Colonic mucosa (tissue), 4 donors: ENCODE data around the gene WWOX. TPM values are rescaled to one million over a fixed set of nuclear protein-coding genes. Genes with fewer than 3 reads are reported as not detected.

ENCODE experiments used
- DNase-seq: peaks from one replicate; pipeline ENCODE4 v3.0.0-alpha.2; 2020
- H3K27ac ChIP-seq: fragments of 200-600 bp; one replicate; pipeline ENCODE4 v1.8.0; 2021
- H3K27me3 ChIP-seq: fragments of 200-600 bp; one replicate; pipeline ENCODE4 v1.8.0; 2021
- H3K36me3 ChIP-seq: fragments of 200-600 bp; one replicate; pipeline ENCODE4 v1.8.0; 2021
- H3K4me1 ChIP-seq: fragments of 200-600 bp; one replicate; pipeline ENCODE4 v1.8.0; 2021; ENCODE audit warnings: mild to moderate bottlenecking
- H3K4me3 ChIP-seq: fragments of 200-600 bp; one replicate; pipeline ENCODE4 v1.8.0; 2021
- H3K9ac ChIP-seq, 2 donors: one replicate each; pipeline ENCODE4 v1.7.0; 2013; ENCODE audit warnings: control low read depth in 2 of 2, low read depth in 2 of 2, low read length in 2 of 2
- H3K9me3 ChIP-seq: fragments of 200-600 bp; one replicate; pipeline ENCODE4 v1.8.0; 2021
- intact Hi-C: fragments of 100-400 bp; cut with DNase I; formaldehyde crosslinking; loops from one replicate; pipeline ENCODE4 v1.14.1; 2022
- total RNA-seq, 2 donors: library from RNA; stranded (reverse); fragmentation: NEBNext Ultra II Directional in 1 of 2; extraction: Animal tissue kit (Norgen Biotek cat#: 25700) in 1 of 2; gene quantifications; one replicate each; pipeline ENCODE4 v1.2.1, GENCODE V29; 2021
- TF ChIP-seq, protein P1 (sequence below): fragments of 200-600 bp; IDR thresholded peaks from one replicate; pipeline ENCODE4 v1.8.0; 2022; ENCODE audit warnings: antibody characterized with exemption, mild to moderate bottlenecking
- donor health status: healthy.
- donor health status: DM: no; HTN: no; CAD: no.
- donor health status: DM: no; HTN: no; CAD: no.

Gene WWOX
- total RNA-seq, 2 donors from 2014 or later: 7.2 to 11.0 TPM

DNA sequence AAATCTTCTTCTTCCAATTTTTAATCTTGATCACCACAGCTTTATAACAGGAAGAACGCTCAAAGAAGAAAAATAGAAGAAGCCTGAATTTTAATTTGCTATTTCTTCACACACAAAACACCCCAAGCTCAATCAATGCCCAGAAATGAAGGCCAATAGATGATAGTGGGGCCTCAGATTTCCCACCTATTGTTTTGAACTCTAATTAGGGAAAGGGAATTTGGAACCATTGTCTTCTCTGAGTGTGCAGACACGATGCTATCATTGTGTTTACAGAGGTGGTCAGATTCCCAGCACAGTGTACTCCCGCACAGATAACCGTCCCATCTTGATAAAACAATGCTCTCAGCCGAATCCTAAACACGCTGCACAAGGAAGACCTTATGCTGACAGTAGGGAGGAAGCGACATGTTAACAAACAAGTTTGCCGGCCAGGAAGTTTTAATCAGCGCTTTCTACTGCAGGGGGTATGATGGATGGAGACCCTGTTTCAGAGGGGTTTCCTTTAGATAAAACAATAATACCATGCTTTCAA is 816.4 kb downstream of the WWOX start:
- no peak for DNase-seq
- H3K27me3 ChIP-seq: no peaks in the 10 kb centered on the region
- TF ChIP-seq, protein P1, sequence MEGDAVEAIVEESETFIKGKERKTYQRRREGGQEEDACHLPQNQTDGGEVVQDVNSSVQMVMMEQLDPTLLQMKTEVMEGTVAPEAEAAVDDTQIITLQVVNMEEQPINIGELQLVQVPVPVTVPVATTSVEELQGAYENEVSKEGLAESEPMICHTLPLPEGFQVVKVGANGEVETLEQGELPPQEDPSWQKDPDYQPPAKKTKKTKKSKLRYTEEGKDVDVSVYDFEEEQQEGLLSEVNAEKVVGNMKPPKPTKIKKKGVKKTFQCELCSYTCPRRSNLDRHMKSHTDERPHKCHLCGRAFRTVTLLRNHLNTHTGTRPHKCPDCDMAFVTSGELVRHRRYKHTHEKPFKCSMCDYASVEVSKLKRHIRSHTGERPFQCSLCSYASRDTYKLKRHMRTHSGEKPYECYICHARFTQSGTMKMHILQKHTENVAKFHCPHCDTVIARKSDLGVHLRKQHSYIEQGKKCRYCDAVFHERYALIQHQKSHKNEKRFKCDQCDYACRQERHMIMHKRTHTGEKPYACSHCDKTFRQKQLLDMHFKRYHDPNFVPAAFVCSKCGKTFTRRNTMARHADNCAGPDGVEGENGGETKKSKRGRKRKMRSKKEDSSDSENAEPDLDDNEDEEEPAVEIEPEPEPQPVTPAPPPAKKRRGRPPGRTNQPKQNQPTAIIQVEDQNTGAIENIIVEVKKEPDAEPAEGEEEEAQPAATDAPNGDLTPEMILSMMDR: no peak
- H3K9ac ChIP-seq: no peak overlapping the region
- no peak overlapping the region for H3K4me3 ChIP-seq
- no peak overlapping the region for H3K27ac ChIP-seq
- H3K9me3 ChIP-seq: no peaks in the 10 kb centered on the region
- H3K4me1 ChIP-seq: no peaks in the 10 kb centered on the region
- no peaks in the 10 kb centered on the region for H3K36me3 ChIP-seq
- intact Hi-C loops: no loop called here

DNA sequence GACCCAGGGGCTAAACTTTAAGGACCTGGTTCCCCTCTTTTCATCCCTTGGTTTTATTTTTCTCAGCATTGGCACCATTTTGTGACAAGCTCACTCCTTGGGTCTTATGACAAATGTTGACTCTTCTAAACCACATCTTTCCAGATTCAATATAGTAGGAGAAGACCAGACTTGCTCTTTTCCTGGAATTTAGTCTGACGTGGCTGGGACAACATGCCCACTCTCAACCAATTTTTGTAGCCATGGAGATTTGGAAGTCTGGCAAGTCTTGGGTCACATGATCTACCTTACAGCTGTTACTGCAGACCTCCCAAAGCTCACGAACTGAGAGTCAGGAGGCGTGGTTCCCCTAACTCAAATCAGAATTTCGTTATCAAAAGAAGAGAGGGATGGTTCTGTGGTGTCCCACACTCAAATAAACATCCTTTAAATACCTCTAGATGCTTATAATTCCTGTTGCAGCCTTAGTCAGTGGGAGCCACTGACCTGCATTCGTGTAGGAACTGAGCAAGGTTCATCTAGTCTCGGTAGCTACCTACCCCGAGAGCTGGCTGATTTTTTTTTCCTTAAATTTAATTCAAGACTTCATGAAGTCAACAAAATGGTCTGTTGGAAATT is 817.6 kb downstream of the WWOX start:
- Histone ChIP-seq H3K9me3 (no peaks in the 10 kb centered on the region), H3K9ac (no peak overlapping the region), H3K27ac (no peak overlapping the region), H3K4me3 (no peak overlapping the region), H3K27me3 (no peaks in the 10 kb centered on the region), H3K4me1 (no peaks in the 10 kb centered on the region), H3K36me3 (no peaks in the 10 kb centered on the region)
- TF ChIP-seq, protein P1: no peak
- intact Hi-C loops: no loop called here
- DNase-seq: no peak

DNA sequence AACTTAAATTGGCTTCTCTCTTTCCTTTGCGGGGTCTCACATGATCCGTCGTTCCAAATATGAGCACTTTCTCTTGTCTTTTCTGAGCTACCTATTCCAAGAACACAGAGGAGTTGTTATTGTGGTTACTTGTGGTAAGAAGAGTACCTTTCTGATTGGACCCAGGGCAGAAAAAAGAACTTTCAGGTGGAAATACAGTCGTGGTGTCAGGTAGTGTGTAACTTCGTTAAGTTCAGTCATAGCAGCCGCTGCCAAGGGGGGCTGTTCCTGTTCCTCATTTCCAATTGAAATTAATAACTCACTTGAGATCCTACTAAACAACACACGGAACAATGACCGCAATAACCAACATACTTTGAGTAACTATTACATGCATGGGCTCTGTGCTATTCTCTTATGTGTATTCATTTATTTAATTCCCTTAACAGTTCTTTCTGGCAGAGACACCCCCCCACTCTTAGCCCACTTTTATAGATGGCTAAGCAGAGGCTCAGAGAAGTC is 819.4 kb downstream of the WWOX start:
- Histone ChIP-seq H3K9ac (no peak overlapping the region), H3K4me1 (no peaks in the 10 kb centered on the region), H3K27ac (no peak overlapping the region), H3K36me3 (no peaks in the 10 kb centered on the region), H3K4me3 (no peak overlapping the region), H3K9me3 (no peaks in the 10 kb centered on the region), H3K27me3 (no peaks in the 10 kb centered on the region)
- intact Hi-C loops: no loop called here
- no peak for DNase-seq
- TF ChIP-seq, protein P1: no peak

DNA sequence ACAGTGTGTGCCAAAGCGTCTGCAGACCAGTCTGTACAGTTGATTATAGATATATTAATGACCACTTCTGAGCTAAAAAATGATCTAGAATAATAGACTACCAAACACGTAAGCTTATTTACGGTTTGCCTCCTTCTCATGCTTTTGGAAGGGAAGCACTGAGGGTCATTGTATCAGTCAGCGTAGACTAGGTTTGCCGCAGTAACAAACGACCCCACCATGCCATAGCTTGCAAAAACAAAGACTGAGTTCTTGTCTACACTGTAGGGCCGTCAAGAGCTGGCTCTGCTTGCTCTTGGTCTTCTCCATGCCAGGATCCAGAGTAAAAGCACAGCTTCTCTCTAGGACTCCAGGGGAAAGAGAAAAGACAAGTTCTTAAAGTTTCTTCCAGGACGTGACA is 820.4 kb downstream of the WWOX start:
- H3K4me3 ChIP-seq: no peak overlapping the region
- no peaks in the 10 kb centered on the region for H3K9me3 ChIP-seq
- DNase-seq: no peak
- H3K36me3 ChIP-seq: no peaks in the 10 kb centered on the region
- TF ChIP-seq, protein P1: no peak
- H3K27ac ChIP-seq: no peak overlapping the region
- no peak overlapping the region for H3K9ac ChIP-seq
- intact Hi-C loops: loop anchor here (10.0 kb wide), 1 partner anchor 685 kb away; the partner anchor contains the start of gene MAF
- H3K4me1 ChIP-seq: no peaks in the 10 kb centered on the region
- no peaks in the 10 kb centered on the region for H3K27me3 ChIP-seq

DNA sequence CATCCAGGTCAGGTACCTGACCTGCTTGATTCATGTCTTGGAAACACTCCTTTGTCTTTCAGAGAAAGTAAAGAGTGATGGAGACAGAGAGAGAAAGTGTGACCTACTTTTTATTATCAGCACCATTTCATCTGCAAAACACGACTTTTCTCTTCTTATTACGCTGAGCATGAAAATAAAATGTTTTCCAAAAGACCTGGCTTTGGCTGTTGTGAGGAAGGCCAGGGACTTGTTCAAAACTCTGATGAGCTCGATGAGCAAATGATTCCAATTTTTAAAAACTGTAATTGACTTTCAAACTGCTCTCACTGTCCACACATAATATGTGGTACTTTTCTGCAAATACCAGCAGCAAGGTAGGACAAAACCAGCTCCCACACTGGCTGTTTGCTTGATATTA is 821.2 kb downstream of the WWOX start:
- no peaks in the 10 kb centered on the region for H3K9me3 ChIP-seq
- intact Hi-C loops: loop anchor here (10.0 kb wide), 1 partner anchor 684 kb away; the partner anchor contains the start of gene MAF

More for the DNA sequence above, 821.2 kb downstream of the WWOX start:
- Histone ChIP-seq H3K4me1 (no peaks in the 10 kb centered on the region), H3K9ac (no peak overlapping the region), H3K36me3 (no peaks in the 10 kb centered on the region), H3K27me3 (no peaks in the 10 kb centered on the region), H3K27ac (no peak overlapping the region), H3K4me3 (no peak overlapping the region)
- TF ChIP-seq, protein P1: no peak
- DNase-seq: no peak
